GM18517 (cell line): Measurements from ENCODE around the gene CCDC186.
"Not testable (repeated sequence)": the region's sequence is repeated elsewhere in the genome, so short reads cannot be mapped to it uniquely, and the experiment has no call there.

ENCODE experiments used
- ATAC-seq: cut with Tn5 transposase; IDR thresholded peaks from one replicate; pipeline ENCODE4 v1.9.1; 2021; ENCODE audit warnings: mild to moderate bottlenecking, moderate library complexity; ENCODE audit not compliant: unreplicated experiment

The CCDC186 gene

GRCh38 chr10:114174695-114175188 lies 739 bp upstream of the CCDC186 start:
- ATAC-seq: peak; percentile 11

GRCh38 chr10:114173603-114173920 lies 441 bp downstream of the CCDC186 start:
- ATAC-seq: peak; percentile 2

- no peak for ATAC-seq
Observed at GRCh38 chr10:114172776-114173602, 1.0 kb downstream of the CCDC186 start.

GRCh38 chr10:114172216-114172615 lies 1.8 kb downstream of the CCDC186 start:
- ATAC-seq: no peak

GRCh38 chr10:114168450-114169009 lies 5.5 kb downstream of the CCDC186 start:
- no peak for ATAC-seq

GRCh38 chr10:114167985-114168384 lies 6.0 kb downstream of the CCDC186 start:
- no peak for ATAC-seq

- no peak for ATAC-seq
Observed at GRCh38 chr10:114166494-114166893, 7.5 kb downstream of the CCDC186 start.

GRCh38 chr10:114166043-114166442 lies 8.0 kb downstream of the CCDC186 start:
- no peak for ATAC-seq

GRCh38 chr10:114163062-114163461 lies 10.9 kb downstream of the CCDC186 start:
- no peak for ATAC-seq

- no peak for ATAC-seq
Observed at GRCh38 chr10:114157912-114158311, 16.1 kb downstream of the CCDC186 start.

- no peak for ATAC-seq
Observed at GRCh38 chr10:114151892-114152291, 22.1 kb downstream of the CCDC186 start.

- no peak for ATAC-seq
Observed at GRCh38 chr10:114151486-114151885, 22.5 kb downstream of the CCDC186 start.

GRCh38 chr10:114149476-114149875 lies 24.5 kb downstream of the CCDC186 start:
- not testable (repeated sequence) for ATAC-seq

GRCh38 chr10:114143160-114143559 lies 30.8 kb downstream of the CCDC186 start:
- ATAC-seq: no peak

GRCh38 chr10:114142018-114142417 lies 32.0 kb downstream of the CCDC186 start:
- no peak for ATAC-seq

- not testable (repeated sequence) for ATAC-seq
Observed at GRCh38 chr10:114140827-114141226, 33.2 kb downstream of the CCDC186 start.

- ATAC-seq: no peak
Observed at GRCh38 chr10:114140036-114140435, 34.0 kb downstream of the CCDC186 start.

GRCh38 chr10:114138581-114138980 lies 35.4 kb downstream of the CCDC186 start:
- no peak for ATAC-seq

- ATAC-seq: no peak
Observed at GRCh38 chr10:114135476-114135875, 38.5 kb downstream of the CCDC186 start.

- ATAC-seq: peak; percentile 85
Observed at GRCh38 chr10:114131094-114131493, 42.9 kb downstream of the CCDC186 start.

- no peak for ATAC-seq
Observed at GRCh38 chr10:114121031-114121430, 53.0 kb downstream of the CCDC186 start.

- ATAC-seq: no peak
Observed at GRCh38 chr10:114118514-114118913, 55.5 kb downstream of the CCDC186 start.
